Neural cell (in vitro differentiated cells): ENCODE measurements around the gene IPO7. TPM values are rescaled to one million over a fixed set of nuclear protein-coding genes. Genes with fewer than 3 reads are reported as not detected.

Experiments
- H2AFZ ChIP-seq: fragments of 200-600, 300-800 bp; sonication (generic), shearing (Covaris generic); 2 replicates; pipeline ENCODE4 v1.6.0; 2014; ENCODE audit warnings: low read depth, mild to moderate bottlenecking, antibody characterized with exemption, low read length, moderate library complexity
- H3F3A ChIP-seq: fragments of 200-600 bp; shearing (Covaris generic); 2 replicates; pipeline ENCODE4 v1.6.1; 2016; ENCODE audit warnings: mild to moderate bottlenecking, moderate library complexity, mixed read lengths, antibody characterized with exemption, low read length; ENCODE audit not compliant: insufficient read depth, poor library complexity, severe bottlenecking
- H3K27ac ChIP-seq: fragments of 200-600, 300-800 bp; sonication (generic), shearing (Covaris generic); 2 replicates; pipeline ENCODE4 v1.5.1; 2014; ENCODE audit warnings: mild to moderate bottlenecking, low read length, moderate library complexity
- H3K27me3 ChIP-seq: fragments of 300-800, 200-600 bp; sonication (generic), shearing (Covaris generic); 2 replicates; pipeline ENCODE4 v1.6.0; 2014; ENCODE audit warnings: mild to moderate bottlenecking, low read depth, low read length, moderate library complexity; ENCODE audit not compliant: insufficient read depth
- H3K36me3 ChIP-seq: fragments of 300-800, 200-600 bp; sonication (generic), shearing (Covaris generic); 2 replicates; pipeline ENCODE4 v1.5.1; 2014; ENCODE audit warnings: mild to moderate bottlenecking, antibody characterized with exemption, low read length, moderate library complexity; ENCODE audit not compliant: insufficient read depth
- H3K4me2 ChIP-seq: fragments of 300-800, 200-600 bp; sonication (generic), shearing (Covaris generic); 2 replicates; pipeline ENCODE4 v1.6.0; 2014; ENCODE audit warnings: mild to moderate bottlenecking, low read length
- H3K4me3 ChIP-seq: fragments of 300-800, 200-600 bp; sonication (generic), shearing (Covaris generic); 2 replicates; pipeline ENCODE4 v1.5.1; 2014; ENCODE audit warnings: mild to moderate bottlenecking, low read length, moderate library complexity
- H3K79me2 ChIP-seq: fragments of 200-600 bp; shearing (Covaris generic); replicated peaks from 2 replicates; pipeline ENCODE4 v1.6.0; 2014; ENCODE audit warnings: mild to moderate bottlenecking, low read length, moderate library complexity; ENCODE audit not compliant: insufficient read depth
- H3K9ac ChIP-seq: fragments of 300-800, 200-600 bp; sonication (generic), shearing (Covaris generic); 2 replicates; pipeline ENCODE4 v1.6.1; 2016; ENCODE audit warnings: mild to moderate bottlenecking, low read length, mixed read lengths
- H3K9me2 ChIP-seq: fragments of 200-600 bp; shearing (Covaris generic); 2 replicates; pipeline ENCODE4 v1.6.1; 2016; ENCODE audit warnings: mild to moderate bottlenecking, low read length, mixed read lengths; ENCODE audit not compliant: insufficient read depth
- H3K9me3 ChIP-seq: fragments of 200-600, 300-800 bp; sonication (generic), shearing (Covaris generic); 2 replicates; pipeline ENCODE4 v1.6.1; 2016; ENCODE audit warnings: mild to moderate bottlenecking, mixed run types, low read length, moderate library complexity, mixed read lengths
- H4K20me1 ChIP-seq: fragments of 200-600 bp; shearing (Covaris generic); 2 replicates; pipeline ENCODE4 v1.6.1; 2016; ENCODE audit warnings: mild to moderate bottlenecking, mixed run types; ENCODE audit not compliant: insufficient read depth
- CTCF ChIP-seq: fragments of 450-650 bp; IDR thresholded peaks from 2 replicates; pipeline ENCODE4 v1.5.1; 2014; ENCODE audit warnings: antibody characterized with exemption, mild to moderate bottlenecking, moderate library complexity; ENCODE audit not compliant: poor library complexity, severe bottlenecking
- EP300 ChIP-seq: fragments of 450-650 bp; conservative IDR thresholded peaks from 2 replicates; pipeline ENCODE4 v1.6.1; 2014; ENCODE audit warnings: antibody characterized with exemption, mild to moderate bottlenecking, moderate library complexity; ENCODE audit not compliant: poor library complexity, severe bottlenecking
- MXI1 ChIP-seq: fragments of 450-650 bp; conservative IDR thresholded peaks from 2 replicates; pipeline ENCODE4 v1.6.1; 2014; ENCODE audit warnings: antibody characterized with exemption, mild to moderate bottlenecking; ENCODE audit not compliant: poor library complexity, severe bottlenecking
- POLR2AphosphoS5 ChIP-seq: IDR thresholded peaks from 2 replicates; pipeline ENCODE4 v1.6.1; 2012
- RAD21 ChIP-seq: fragments of 450-650 bp; conservative IDR thresholded peaks from 2 replicates; pipeline ENCODE4 v1.6.1; 2014; ENCODE audit warnings: antibody characterized with exemption, mild to moderate bottlenecking, moderate library complexity
- REST ChIP-seq: IDR thresholded peaks from 2 replicates; pipeline ENCODE4 v1.6.1; 2012; ENCODE audit warnings: borderline replicate concordance
- SMC3 ChIP-seq: fragments of 450-650 bp; conservative IDR thresholded peaks from 2 replicates; pipeline ENCODE4 v1.6.1; 2014; ENCODE audit warnings: antibody characterized with exemption, mild to moderate bottlenecking, moderate library complexity; ENCODE audit not compliant: poor library complexity
- TAF1 ChIP-seq: IDR thresholded peaks from 2 replicates; pipeline ENCODE4 v1.6.1; 2012; ENCODE audit warnings: low read depth
- polyA plus RNA-seq: library from polyadenylated mRNA; depleted of rRNA; stranded (reverse); fragments of >200 nt; gene quantifications from 2 replicates; pipeline ENCODE4 v1.2.3, GENCODE V29; 2014

The IPO7 gene
- polyA plus RNA-seq, 1 donor from 2014 or later: 69.2 TPM

GRCh38 chr11:9385327-9385899 lies 961 bp downstream of the IPO7 start:
- Histone ChIP-seq H3K4me2 (peak overlapping the region; percentile 55), H4K20me1 (no peaks in the 10 kb centered on the region), H3K27me3 (no peaks in the 10 kb centered on the region), H3K4me3 (peak overlapping the region; percentile 74), H3K27ac (peak overlapping the region; percentile 80), H3K9ac (peak overlapping the region; percentile 90), H3K9me2 (no peaks in the 10 kb centered on the region), H3K79me2 (peaks cover 49% of the 10 kb centered on the region), H2AFZ (no peak overlapping the region), H3F3A (no peaks in the 10 kb centered on the region), H3K36me3 (no peaks in the 10 kb centered on the region), H3K9me3 (no peaks in the 10 kb centered on the region)
- TF ChIP-seq REST (no peak), CTCF (no peak), SMC3 (peak; percentile 2), MXI1 (no peak)

- no peaks in the 10 kb centered on the region for H4K20me1 ChIP-seq
- peak overlapping the region; percentile 55 for H3K4me2 ChIP-seq
- peaks cover 55% of the 10 kb centered on the region for H3K79me2 ChIP-seq
- no peak overlapping the region for H2AFZ ChIP-seq
- no peaks in the 10 kb centered on the region for H3K27me3 ChIP-seq
- TF ChIP-seq REST (no peak), EP300 (no peak), RAD21 (no peak), TAF1 (no peak), CTCF (no peak), MXI1 (no peak), POLR2AphosphoS5 (no peak), SMC3 (no peak)
- no peak overlapping the region for H3K9ac ChIP-seq
- no peaks in the 10 kb centered on the region for H3F3A ChIP-seq
- H3K9me3 ChIP-seq: no peaks in the 10 kb centered on the region
- H3K4me3 ChIP-seq: peak overlapping the region; percentile 74
- H3K9me2 ChIP-seq: no peaks in the 10 kb centered on the region
- H3K27ac ChIP-seq: no peak overlapping the region
- H3K36me3 ChIP-seq: no peaks in the 10 kb centered on the region
Observed at GRCh38 chr11:9386086-9386485, 1.6 kb downstream of the IPO7 start.
